ENCODE results near the gene OR2C1. TPM values are rescaled to one million over a fixed set of nuclear protein-coding genes. Genes with fewer than 3 reads are reported as not detected.

Gene OR2C1
- total RNA-seq, 1 experiment from 2014 or later: not detected

DNA sequence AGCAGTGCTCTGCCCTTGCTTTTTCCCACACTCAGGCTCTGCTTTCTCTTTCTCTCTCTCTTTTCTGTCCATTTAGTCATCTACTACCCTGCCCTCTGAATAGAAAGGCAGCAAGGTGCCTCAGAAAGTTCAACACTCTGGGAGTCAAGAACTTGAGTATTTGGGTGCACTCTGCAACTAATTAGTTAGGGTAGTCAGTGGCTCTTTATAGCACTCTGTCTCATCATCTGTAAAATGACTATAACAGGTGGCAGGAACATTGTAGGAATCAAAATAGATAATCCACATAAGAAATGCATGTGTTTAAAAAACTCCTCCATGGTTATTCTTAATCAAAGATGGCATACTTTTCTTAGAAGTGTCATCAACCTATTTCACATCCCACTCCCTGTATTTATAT lies 7.2 kb downstream of the OR2C1 start:
- Histone ChIP-seq H3K4me3 (replicated peaks in 1 of 2; ENCODE audit: low read depth in 1 of 2, low read length in 2 of 2) (no peak overlapping the region), H3K9me2 (ENCODE audit: insufficient read depth) (no peaks in the 10 kb centered on the region), H3K27me3 (ENCODE audit: insufficient read depth, low read length) (no peaks in the 10 kb centered on the region), H3K9me3 (ENCODE audit: control insufficient read depth in 1 of 2, insufficient read depth in 1 of 2, low read depth in 1 of 2, low read length in 2 of 2) (no peaks in the 10 kb centered on the region), H3K4me1 (ENCODE audit: control insufficient read depth in 1 of 2, insufficient read depth in 2 of 2, low read length in 2 of 2) (no peaks in the 10 kb centered on the region), H3K9ac (ENCODE audit: low read length) (no peak overlapping the region), H3K79me2 (ENCODE audit: insufficient read depth, low read length) (no peaks in the 10 kb centered on the region), H3K27ac (ENCODE audit: low read depth, low read length) (no peak overlapping the region), H3K4me2 (ENCODE audit: low read length) (no peak overlapping the region), H4K20me1 (ENCODE audit: insufficient read depth) (no peaks in the 10 kb centered on the region), H2AFZ (ENCODE audit: low read depth, low read length, poor library complexity, severe bottlenecking) (no peak overlapping the region), H3K36me3 (ENCODE audit: control insufficient read depth in 1 of 2, insufficient read depth in 2 of 2, low read length in 2 of 2) (no peaks in the 10 kb centered on the region)
- RAD21 ChIA-PET (ENCODE audit: low non-redundant PET in 1 of 2, low total read pairs in 2 of 2, uncharacterized antibody in 2 of 2, unreplicated experiment in 2 of 2): no interaction called here
- POLR2A ChIA-PET: no interaction called here
- ATAC-seq (no peak), DNase-seq (ENCODE audit: low read depth, low spot score) (no peak)
- CTCF ChIA-PET: no interaction called here
- TF ChIP-seq, protein P1, sequence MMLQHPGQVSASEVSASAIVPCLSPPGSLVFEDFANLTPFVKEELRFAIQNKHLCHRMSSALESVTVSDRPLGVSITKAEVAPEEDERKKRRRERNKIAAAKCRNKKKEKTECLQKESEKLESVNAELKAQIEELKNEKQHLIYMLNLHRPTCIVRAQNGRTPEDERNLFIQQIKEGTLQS (IDR thresholded peaks at IDR 0.05): no peak
- no peak for TF ChIP-seq SP1 (IDR thresholded peaks at IDR 0.05; ENCODE audit: low read depth)
- no peak for TF ChIP-seq FOSL1 (IDR thresholded peaks at IDR 0.05; ENCODE audit: low read depth)
- no peak for TF ChIP-seq ZFX (IDR thresholded peaks at IDR 0.05)
- TF ChIP-seq, protein P2, sequence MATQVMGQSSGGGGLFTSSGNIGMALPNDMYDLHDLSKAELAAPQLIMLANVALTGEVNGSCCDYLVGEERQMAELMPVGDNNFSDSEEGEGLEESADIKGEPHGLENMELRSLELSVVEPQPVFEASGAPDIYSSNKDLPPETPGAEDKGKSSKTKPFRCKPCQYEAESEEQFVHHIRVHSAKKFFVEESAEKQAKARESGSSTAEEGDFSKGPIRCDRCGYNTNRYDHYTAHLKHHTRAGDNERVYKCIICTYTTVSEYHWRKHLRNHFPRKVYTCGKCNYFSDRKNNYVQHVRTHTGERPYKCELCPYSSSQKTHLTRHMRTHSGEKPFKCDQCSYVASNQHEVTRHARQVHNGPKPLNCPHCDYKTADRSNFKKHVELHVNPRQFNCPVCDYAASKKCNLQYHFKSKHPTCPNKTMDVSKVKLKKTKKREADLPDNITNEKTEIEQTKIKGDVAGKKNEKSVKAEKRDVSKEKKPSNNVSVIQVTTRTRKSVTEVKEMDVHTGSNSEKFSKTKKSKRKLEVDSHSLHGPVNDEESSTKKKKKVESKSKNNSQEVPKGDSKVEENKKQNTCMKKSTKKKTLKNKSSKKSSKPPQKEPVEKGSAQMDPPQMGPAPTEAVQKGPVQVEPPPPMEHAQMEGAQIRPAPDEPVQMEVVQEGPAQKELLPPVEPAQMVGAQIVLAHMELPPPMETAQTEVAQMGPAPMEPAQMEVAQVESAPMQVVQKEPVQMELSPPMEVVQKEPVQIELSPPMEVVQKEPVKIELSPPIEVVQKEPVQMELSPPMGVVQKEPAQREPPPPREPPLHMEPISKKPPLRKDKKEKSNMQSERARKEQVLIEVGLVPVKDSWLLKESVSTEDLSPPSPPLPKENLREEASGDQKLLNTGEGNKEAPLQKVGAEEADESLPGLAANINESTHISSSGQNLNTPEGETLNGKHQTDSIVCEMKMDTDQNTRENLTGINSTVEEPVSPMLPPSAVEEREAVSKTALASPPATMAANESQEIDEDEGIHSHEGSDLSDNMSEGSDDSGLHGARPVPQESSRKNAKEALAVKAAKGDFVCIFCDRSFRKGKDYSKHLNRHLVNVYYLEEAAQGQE (IDR thresholded peaks at IDR 0.05; ENCODE audit: low read depth): no peak
- TF ChIP-seq EZH2 (IDR thresholded peaks at IDR 0.05): no peak
- TF ChIP-seq JUND (IDR thresholded peaks at IDR 0.05): no peak
- no peak for TF ChIP-seq CBX3 (IDR thresholded peaks at IDR 0.05; ENCODE audit: low read depth)
- TF ChIP-seq, protein P3, sequence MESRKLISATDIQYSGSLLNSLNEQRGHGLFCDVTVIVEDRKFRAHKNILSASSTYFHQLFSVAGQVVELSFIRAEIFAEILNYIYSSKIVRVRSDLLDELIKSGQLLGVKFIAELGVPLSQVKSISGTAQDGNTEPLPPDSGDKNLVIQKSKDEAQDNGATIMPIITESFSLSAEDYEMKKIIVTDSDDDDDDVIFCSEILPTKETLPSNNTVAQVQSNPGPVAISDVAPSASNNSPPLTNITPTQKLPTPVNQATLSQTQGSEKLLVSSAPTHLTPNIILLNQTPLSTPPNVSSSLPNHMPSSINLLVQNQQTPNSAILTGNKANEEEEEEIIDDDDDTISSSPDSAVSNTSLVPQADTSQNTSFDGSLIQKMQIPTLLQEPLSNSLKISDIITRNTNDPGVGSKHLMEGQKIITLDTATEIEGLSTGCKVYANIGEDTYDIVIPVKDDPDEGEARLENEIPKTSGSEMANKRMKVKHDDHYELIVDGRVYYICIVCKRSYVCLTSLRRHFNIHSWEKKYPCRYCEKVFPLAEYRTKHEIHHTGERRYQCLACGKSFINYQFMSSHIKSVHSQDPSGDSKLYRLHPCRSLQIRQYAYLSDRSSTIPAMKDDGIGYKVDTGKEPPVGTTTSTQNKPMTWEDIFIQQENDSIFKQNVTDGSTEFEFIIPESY (IDR thresholded peaks at IDR 0.05; ENCODE audit: extremely low read depth, insufficient replicate concordance, low read length): no peak
- TF ChIP-seq CEBPB (IDR thresholded peaks at IDR 0.05; ENCODE audit: low read depth): no peak
- no peak for TF ChIP-seq TCF7L2 (IDR thresholded peaks at IDR 0.05; ENCODE audit: borderline replicate concordance, extremely low read depth, insufficient read depth, insufficient read length)
- no peak for TF ChIP-seq EZH2phosphoT487 (IDR thresholded peaks at IDR 0.05; ENCODE audit: borderline replicate concordance)
- TF ChIP-seq RAD21 (IDR thresholded peaks at IDR 0.05; ENCODE audit: low read depth): no peak
- TF ChIP-seq ELF1 (IDR thresholded peaks at IDR 0.05; ENCODE audit: borderline replicate concordance, low read depth): no peak
- no peak for TF ChIP-seq ZNF274 (IDR thresholded peaks at IDR 0.05; ENCODE audit: low read depth, low read length)
- BruUV-seq (replicated peaks): no TSS peak
- intact Hi-C loops (cut with micrococcal nuclease): no loop called here
